Omental fat pad (tissue), 4 donors: ENCODE measurements around the gene STX3. TPM values are rescaled to one million over a fixed set of nuclear protein-coding genes. Genes with fewer than 3 reads are reported as not detected.

Experiments used
- ATAC-seq: fragments of 150-250 bp; one replicate; pipeline ENCODE4 v1.9.1; 2016; ENCODE audit warnings: mild to moderate bottlenecking, moderate library complexity; ENCODE audit not compliant: low FRiP score
- DNase-seq: peaks from one replicate; pipeline ENCODE4 v3.0.0-alpha.2; 2019; ENCODE audit warnings: low spot score
- total RNA-seq, 4 donors: library from RNA; depleted of rRNA; stranded (reverse); fragments of >200 nt; gene quantifications; one replicate each; pipeline ENCODE4 v1.1.0, GENCODE V29; 2016
- TF ChIP-seq, protein P1 (sequence below), 3 donors: fragments of 450-650 bp; IDR thresholded peaks; one replicate each; pipeline ENCODE4 v1.5.1; 2016 to 2017; ENCODE audit warnings: antibody characterized with exemption in 3 of 3, mild to moderate bottlenecking in 3 of 3, moderate library complexity in 2 of 3

STX3 gene
- total RNA-seq, 4 donors from 2014 or later: 19.9 to 37.4 (median 31.9) TPM

DNA sequence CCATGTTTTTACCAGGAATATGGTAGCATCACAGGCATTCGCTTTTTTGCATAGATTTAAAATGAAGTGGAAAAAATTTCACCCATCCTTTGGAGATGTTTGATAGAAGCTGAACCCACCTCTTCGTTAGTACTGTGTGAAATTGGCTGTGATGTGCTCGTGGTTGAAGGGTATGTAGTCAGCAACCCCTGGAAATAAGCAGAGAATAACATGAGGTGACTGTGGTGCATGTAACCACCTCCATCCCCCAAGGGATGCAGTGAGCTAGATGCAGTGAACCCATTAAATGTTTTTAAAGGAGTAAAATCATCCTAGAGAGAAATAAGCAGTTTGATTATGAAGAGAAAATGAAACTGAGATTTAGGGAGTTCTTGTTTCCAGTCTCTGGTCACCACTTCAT is 74.2 kb downstream of the STX3 start:
- TF ChIP-seq, protein P1, sequence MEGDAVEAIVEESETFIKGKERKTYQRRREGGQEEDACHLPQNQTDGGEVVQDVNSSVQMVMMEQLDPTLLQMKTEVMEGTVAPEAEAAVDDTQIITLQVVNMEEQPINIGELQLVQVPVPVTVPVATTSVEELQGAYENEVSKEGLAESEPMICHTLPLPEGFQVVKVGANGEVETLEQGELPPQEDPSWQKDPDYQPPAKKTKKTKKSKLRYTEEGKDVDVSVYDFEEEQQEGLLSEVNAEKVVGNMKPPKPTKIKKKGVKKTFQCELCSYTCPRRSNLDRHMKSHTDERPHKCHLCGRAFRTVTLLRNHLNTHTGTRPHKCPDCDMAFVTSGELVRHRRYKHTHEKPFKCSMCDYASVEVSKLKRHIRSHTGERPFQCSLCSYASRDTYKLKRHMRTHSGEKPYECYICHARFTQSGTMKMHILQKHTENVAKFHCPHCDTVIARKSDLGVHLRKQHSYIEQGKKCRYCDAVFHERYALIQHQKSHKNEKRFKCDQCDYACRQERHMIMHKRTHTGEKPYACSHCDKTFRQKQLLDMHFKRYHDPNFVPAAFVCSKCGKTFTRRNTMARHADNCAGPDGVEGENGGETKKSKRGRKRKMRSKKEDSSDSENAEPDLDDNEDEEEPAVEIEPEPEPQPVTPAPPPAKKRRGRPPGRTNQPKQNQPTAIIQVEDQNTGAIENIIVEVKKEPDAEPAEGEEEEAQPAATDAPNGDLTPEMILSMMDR (IDR thresholded peaks at IDR 0.05): no peak
- no peak for ATAC-seq
- no peak for DNase-seq

DNA sequence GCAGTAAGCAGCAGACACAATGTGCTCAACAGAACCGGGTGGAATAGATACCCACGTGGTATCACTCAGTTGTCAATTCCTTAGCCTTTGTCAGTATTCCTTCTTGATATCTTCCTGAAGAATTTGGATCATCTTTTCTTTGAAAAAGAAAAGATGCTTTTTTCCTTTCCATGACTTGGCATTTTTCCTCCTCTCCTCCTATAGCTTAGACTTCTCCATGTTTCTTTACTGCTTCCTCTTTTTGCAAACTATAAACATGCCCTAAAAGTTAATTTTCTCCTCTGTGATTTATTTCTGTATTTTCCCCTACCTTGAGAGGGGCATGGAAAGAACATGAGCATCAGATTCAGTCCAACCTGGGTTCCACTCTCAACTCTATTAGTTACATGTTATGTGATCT is 78.4 kb downstream of the STX3 start:
- DNase-seq: no peak
- TF ChIP-seq, protein P1 (IDR thresholded peaks at IDR 0.05): no peak
- ATAC-seq: no peak

DNA sequence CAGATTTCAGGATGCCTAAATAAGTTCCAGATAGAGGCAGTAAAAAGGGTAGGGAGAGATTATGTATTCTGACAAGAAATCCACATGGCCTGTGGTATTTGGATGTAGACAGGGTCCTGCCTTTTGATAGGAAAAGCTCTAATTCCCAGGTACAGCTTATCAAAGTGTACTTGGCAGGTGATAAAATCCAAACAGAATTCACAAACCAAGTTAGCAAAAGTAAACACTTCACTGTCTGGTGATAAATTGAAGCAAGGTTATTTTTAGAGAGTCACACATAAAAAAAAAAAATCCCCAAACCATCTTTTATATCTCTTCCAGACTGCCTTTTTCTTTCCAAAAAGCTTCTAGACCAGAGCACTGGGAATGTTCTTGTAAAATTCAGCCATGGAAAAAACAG is 84.4 kb downstream of the STX3 start:
- DNase-seq: no peak
- no peak for ATAC-seq
- TF ChIP-seq, protein P1 (IDR thresholded peaks at IDR 0.05): no peak

DNA sequence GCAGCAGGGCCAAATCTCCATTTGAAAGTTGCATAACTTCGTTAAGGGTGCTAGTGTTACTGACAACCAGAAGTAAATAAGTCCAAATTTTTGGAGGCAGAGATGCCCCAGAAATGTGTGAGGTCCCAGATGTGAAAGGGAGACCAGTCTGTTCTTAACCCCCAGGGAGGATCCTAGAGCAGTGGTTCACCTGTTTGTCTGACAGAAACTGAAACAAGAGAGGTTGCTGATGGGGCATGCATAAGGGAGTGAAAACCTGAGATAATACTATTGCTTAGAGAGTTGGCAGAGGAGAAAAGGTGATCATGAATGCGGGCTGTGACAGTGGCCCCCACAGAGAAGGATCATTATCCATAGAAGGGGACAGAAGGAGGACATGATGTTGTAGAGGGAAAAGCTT is 86.3 kb downstream of the STX3 start:
- DNase-seq: no peak
- TF ChIP-seq, protein P1 (IDR thresholded peaks at IDR 0.05): no peak
- ATAC-seq: no peak

DNA sequence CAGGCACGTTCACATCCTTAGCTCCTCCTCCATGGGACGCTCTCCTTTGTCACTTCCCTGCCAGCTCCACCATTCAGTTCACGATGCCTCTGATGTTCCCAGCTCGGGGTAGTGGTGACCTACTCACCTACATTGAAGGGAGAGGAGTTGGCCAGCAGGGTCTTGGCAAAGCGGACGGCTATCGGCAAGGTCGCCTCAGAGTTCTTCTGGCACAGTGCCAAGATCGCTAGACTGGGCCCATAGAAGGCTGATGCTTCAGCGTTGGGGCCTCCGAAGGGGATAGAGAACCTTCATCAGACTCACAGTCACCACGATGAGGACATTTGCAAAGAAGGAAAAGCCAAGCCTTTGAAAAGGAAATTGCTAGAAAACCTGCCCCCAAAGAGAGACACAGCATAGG is 87.1 kb downstream of the STX3 start:
- TF ChIP-seq, protein P1 (IDR thresholded peaks at IDR 0.05): no peak
- no peak for DNase-seq
- ATAC-seq: no peak

DNA sequence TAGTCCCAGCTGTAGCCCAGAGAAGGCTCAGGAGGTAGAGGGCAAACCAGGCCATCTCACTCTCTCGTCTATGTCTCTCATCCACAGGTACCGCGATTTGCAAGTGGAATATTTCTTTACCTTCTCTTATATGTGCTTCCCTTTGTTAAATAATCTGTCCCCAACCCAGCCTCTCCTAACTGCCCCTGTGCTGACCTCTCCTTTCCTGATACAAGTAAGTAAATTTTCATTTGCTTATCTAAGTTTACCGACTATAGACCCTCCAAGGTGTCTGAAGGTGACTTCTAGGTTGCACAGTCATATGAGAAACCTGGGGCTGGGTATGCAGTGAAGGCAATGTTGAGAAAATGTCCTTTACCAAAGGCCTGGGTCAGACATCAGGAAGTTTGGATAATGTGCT is 90.2 kb downstream of the STX3 start, which contains the start of gene CBLIF:
Gene CBLIF, minus strand, starts transcription at position 101 of the 400 bp plus-strand sequence. Its CDS starts 46 bp downstream, at position 55.
- TF ChIP-seq, protein P1 (IDR thresholded peaks at IDR 0.05): no peak
- DNase-seq: no peak
- no peak for ATAC-seq

DNA sequence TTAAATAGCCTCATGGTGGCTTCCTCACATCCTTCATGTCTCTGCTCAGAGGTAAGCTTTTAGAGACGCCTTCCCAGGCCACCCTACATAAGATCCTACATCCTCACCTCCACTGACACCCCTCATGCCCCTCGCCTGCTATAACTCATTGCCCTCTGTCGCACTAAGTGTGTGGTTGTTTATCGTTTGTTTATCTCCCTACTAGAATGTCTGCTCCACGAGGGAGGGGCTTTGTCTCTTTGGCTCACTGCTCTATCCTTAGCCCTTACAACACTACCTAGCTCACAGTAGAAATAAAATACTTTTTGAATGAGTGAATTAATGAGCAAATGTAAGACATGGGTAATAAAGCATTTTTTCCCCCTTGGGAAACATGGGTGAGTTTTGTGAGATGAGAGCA is 91.4 kb downstream of the STX3 start:
- DNase-seq (no peak), ATAC-seq (no peak)
- TF ChIP-seq, protein P1 (IDR thresholded peaks at IDR 0.05): no peak
